ENCODE measurements around the gene POU2F2. TPM values are rescaled to one million over a fixed set of nuclear protein-coding genes. Genes with fewer than 3 reads are reported as not detected.

POU2F2 gene
- total and polyA plus RNA-seq, 9 donors = 0.52 to 4.3 (median 1.2) TPM; not detected in 1

DNA sequence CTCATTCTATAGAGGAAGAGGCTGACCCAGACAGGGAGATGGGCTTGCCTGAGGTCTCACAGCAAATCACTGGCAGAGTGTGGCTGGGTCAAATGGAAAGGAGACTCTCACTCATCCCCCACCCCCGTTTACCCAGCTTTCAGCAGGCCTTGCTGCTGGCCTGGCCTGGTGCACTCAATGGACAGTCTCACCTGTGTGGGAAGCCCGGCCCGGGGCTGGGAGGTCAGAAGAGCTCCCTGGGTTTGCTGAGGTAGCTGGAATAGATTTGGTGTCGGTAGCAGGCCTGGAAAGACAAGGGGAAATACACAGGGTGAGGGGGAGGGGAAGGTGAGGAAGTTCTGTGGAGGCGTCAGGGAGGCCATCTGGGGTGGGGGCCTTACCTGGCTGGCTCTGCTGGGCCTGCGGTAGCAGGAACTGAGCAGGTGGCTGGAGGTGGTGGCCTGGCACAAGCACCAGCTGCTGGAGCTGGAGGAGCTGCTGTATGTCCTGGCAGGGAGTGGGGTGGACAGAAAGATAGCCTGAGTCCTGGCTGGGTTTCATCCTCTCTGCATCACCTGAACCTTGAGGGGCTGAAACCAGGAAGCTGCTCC lies 32.8 kb downstream of the POU2F2 start:
- Histone ChIP-seq H3K27me3 (no peaks in the 10 kb centered on the region), H3K4me3 (no peak overlapping the region), H3K4me1 (ENCODE audit: insufficient read depth) (no peaks in the 10 kb centered on the region), H3K27ac (no peak overlapping the region), H3K9me3 (no peaks in the 10 kb centered on the region), H3K36me3 (no peaks in the 10 kb centered on the region)
- WGBS, 3 donors = 60 to 69% (median 62%) methylated on average over 6 of the region's 6 CpGs
- DNase-seq = no peak
- TF ChIP-seq EP300 (IDR thresholded peaks at IDR 0.05) (no peak), POLR2A (IDR thresholded peaks at IDR 0.05) (no peak)
- TF ChIP-seq, protein P1, sequence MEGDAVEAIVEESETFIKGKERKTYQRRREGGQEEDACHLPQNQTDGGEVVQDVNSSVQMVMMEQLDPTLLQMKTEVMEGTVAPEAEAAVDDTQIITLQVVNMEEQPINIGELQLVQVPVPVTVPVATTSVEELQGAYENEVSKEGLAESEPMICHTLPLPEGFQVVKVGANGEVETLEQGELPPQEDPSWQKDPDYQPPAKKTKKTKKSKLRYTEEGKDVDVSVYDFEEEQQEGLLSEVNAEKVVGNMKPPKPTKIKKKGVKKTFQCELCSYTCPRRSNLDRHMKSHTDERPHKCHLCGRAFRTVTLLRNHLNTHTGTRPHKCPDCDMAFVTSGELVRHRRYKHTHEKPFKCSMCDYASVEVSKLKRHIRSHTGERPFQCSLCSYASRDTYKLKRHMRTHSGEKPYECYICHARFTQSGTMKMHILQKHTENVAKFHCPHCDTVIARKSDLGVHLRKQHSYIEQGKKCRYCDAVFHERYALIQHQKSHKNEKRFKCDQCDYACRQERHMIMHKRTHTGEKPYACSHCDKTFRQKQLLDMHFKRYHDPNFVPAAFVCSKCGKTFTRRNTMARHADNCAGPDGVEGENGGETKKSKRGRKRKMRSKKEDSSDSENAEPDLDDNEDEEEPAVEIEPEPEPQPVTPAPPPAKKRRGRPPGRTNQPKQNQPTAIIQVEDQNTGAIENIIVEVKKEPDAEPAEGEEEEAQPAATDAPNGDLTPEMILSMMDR (IDR thresholded peaks at IDR 0.05) = no peak
- intact Hi-C loops (cut with DNase I) = no loop called here

- Histone ChIP-seq H3K4me3 (no peak overlapping the region), H3K27me3 (no peaks in the 10 kb centered on the region), H3K4me1 (ENCODE audit: insufficient read depth) (no peaks in the 10 kb centered on the region), H3K9me3 (no peaks in the 10 kb centered on the region), H3K27ac (no peak overlapping the region), H3K36me3 (no peaks in the 10 kb centered on the region)
- intact Hi-C loops (cut with DNase I) = no loop called here
- DNase-seq = no peak
- TF ChIP-seq EP300 (IDR thresholded peaks at IDR 0.05) (no peak), POLR2A (IDR thresholded peaks at IDR 0.05) (no peak)
- TF ChIP-seq, protein P1 (IDR thresholded peaks at IDR 0.05) = no peak
- 81 to 85% (median 85%) methylated on average over 6 of the region's 6 CpGs for WGBS, 3 donors
These were observed 33.5 kb downstream of the POU2F2 start for GRCh38 chr19:42098781-42099180.

- no peaks in the 10 kb centered on the region for H3K4me1 ChIP-seq (ENCODE audit: insufficient read depth)
- intact Hi-C loops (cut with DNase I) = no loop called here
- no peaks in the 10 kb centered on the region for H3K27me3 ChIP-seq
- DNase-seq = no peak
- H3K4me3 ChIP-seq = no peak overlapping the region
- WGBS, 3 donors = 75 to 87% (median 83%) methylated on average over 5 of the region's 5 CpGs
- H3K27ac ChIP-seq = no peak overlapping the region
- TF ChIP-seq POLR2A (IDR thresholded peaks at IDR 0.05) = no peak
- TF ChIP-seq EP300 (IDR thresholded peaks at IDR 0.05) = no peak
- H3K9me3 ChIP-seq = no peaks in the 10 kb centered on the region
- H3K36me3 ChIP-seq = no peaks in the 10 kb centered on the region
These were observed 34.8 kb downstream of the POU2F2 start for GRCh38 chr19:42097461-42097860.

DNA sequence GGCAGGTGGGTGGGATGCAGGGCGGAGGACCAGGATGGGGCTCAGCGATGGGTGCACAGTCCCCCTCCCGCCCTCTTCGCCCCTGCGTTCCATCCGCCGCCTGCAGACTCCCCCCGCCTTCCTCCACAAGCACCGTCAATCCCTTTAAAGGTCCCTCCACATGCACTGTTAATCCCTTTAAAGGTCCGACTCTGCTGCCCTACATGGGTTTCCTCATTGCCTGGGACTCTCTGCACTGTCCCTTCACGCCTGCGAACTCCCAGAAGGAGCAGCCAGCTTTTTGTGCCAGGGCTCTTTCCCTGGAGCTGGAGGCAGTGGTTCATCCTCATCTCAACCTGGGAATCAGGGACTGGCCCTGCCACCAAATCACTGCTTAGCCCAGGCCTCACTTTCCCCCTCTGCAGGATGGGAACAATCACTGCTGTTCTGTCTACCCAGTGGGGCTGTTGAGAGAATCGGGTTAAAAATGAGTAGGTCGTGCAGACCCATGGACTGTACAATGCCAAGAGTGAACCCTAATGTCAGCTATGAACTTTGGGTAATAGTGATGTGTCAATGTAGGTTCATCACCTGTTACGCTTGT lies 35.9 kb downstream of the POU2F2 start:
- intact Hi-C loops (cut with DNase I) = no loop called here
- Histone ChIP-seq H3K4me3 (no peak overlapping the region), H3K4me1 (ENCODE audit: insufficient read depth) (no peaks in the 10 kb centered on the region), H3K36me3 (no peaks in the 10 kb centered on the region), H3K9me3 (no peaks in the 10 kb centered on the region), H3K27ac (no peak overlapping the region), H3K27me3 (no peaks in the 10 kb centered on the region)
- WGBS, 3 donors = 32 to 35% (median 34%) methylated on average over 15 of the region's 15 CpGs
- TF ChIP-seq POLR2A (IDR thresholded peaks at IDR 0.05) (no peak), EP300 (IDR thresholded peaks at IDR 0.05) (no peak)
- TF ChIP-seq, protein P1 (IDR thresholded peaks at IDR 0.05) = no peak
- no peak for DNase-seq

- Histone ChIP-seq H3K36me3 (no peaks in the 10 kb centered on the region), H3K27ac (no peak overlapping the region), H3K27me3 (no peaks in the 10 kb centered on the region), H3K9me3 (no peaks in the 10 kb centered on the region), H3K4me1 (ENCODE audit: insufficient read depth) (no peaks in the 10 kb centered on the region), H3K4me3 (no peak overlapping the region)
- 10 to 18% (median 14%) methylated on average over 16 to 28 of the region's 28 CpGs for WGBS, 3 donors
- DNase-seq = no peak
- intact Hi-C loops (cut with DNase I) = no loop called here
- TF ChIP-seq, protein P1 (IDR thresholded peaks at IDR 0.05) = no peak
- no peak for TF ChIP-seq EP300 (IDR thresholded peaks at IDR 0.05)
- no peak for TF ChIP-seq POLR2A (IDR thresholded peaks at IDR 0.05)
These were observed 36.4 kb downstream of the POU2F2 start for GRCh38 chr19:42095814-42096230.
